ENCODE measurements around the gene CAPS.
"Not testable (repeated sequence)": the region's sequence is repeated elsewhere in the genome, so short reads cannot be mapped to it uniquely, and the experiment has no call there.

The CAPS gene

DNA sequence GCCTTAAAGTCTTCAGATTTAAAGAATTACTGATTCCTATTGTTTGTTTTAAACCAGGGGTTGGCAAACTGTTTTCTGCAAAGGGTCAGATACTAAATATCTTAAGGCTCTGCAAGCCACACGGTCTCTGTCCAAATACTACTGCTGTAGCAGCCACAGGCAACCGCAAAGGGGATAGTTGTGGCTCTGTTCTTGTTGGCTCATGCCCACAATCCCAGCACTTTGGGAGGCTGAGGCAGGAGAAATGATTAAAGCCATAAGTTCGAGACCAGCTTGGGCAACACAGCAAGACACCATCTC is 41.5 kb downstream of the CAPS start:
- no peak for DNase-seq (ENCODE audit: low read depth, low spot score)

DNA sequence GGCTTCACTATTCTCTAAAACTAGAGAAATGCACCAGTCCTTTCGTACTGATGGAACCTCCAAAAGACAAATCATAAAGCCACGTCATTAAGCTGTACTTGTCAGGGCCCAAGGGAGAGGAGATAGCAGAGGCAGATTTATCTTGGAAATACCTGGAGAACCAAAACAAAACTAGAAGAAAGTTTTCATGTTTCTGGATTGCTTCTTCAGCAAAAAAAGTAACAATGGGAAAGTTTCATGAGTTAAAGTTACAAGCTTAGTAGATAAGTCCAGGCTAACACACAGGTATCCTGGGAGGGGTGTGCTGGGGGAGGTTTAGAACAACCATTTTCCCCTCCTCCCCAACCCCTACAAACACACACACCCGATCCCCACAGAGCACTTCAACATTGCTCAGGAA is 42.3 kb downstream of the CAPS start:
- no peak for DNase-seq (ENCODE audit: low read depth, low spot score)

DNA sequence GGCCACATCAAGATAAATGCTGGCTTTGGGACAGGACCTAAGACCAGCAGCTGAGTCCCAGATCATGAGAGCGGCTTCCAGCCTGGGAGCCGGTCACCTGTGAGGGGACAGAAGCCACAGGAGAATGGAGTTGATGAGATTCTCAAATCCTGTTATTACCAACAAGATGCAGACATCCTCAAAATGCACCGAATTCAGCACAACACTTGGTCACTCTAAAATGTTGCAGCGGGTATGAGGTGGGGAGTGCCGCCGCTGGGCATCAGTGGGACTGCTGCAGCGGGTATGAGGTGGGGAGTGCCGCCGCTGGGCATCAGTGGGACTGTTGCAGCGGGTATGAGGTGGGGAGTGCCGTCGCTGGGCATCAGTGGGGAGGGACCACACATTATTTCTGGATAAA is 42.7 kb downstream of the CAPS start:
- no peak for DNase-seq (ENCODE audit: low read depth, low spot score)

DNA sequence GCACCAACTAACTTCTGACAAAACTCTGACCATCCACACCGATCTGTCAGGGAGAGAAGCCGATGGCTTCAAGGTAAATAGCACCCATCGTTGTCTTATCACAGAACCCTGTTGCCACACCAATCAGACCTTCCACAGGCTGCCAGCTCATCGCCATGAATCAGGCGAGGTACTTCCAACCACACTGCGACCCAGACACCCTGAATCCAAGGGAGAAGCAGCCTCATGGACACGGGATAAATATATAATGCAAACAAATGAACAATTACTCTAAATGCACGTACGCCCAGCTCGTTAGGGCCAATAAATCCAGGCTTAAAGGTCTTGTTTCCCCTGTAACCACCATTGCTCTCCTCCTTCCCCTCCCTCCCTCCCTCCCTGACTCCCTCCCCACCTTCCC is 43.1 kb downstream of the CAPS start:
- no peak for DNase-seq (ENCODE audit: low read depth, low spot score)

DNA sequence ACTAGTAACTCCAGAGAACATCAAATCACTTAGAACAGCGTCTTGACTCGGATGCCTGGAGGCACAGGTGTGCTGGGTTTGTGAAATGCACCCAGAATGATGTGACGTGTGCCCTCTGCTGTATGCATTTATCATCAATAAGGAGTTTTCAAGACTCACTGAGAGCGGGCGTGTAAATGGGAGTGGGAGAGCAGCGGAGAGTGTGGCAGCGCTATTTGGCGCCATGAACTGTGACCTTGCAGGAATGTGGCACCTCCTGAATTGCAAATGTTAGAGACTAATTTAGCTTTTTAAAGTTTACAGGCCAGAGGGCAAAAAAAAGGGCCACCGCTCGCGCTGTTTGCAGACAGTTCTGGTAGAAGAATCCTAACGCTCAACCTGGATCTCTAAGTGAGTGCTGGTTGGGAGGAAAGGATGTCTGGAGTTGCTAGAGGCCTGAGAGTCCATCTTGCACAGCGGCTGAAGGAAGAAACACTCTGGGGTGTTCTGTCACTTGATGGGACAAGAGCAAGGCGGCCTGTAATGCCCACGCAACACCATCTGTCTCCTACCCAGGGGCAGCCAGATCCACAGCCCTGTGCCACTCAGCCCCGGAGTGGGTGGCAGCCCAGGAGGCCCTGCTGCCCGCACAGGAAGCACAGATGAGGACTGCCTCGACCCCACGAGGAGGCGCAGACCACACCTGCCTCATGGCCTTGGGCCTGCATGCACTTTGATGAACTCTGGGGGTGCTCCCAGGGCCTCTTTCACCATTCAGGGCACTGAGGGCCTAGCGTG is 44.2 kb downstream of the CAPS start:
- DNase-seq (ENCODE audit: low read depth, low spot score): no peak

DNA sequence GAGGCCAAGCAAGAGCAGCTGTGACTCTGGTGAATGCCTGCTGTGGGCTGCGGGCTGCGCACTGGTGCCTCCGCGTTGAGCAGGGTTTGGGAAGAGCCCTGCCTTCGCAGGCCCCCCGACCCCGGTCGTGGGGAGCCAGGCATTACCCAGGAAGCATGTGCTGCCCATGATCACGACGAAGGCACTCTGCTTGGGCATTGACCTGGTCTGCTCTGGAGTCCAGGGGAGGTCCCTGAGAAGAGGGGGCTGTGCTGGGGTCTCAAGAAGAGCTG is 44.7 kb downstream of the CAPS start:
- DNase-seq (ENCODE audit: low read depth, low spot score): no peak

DNA sequence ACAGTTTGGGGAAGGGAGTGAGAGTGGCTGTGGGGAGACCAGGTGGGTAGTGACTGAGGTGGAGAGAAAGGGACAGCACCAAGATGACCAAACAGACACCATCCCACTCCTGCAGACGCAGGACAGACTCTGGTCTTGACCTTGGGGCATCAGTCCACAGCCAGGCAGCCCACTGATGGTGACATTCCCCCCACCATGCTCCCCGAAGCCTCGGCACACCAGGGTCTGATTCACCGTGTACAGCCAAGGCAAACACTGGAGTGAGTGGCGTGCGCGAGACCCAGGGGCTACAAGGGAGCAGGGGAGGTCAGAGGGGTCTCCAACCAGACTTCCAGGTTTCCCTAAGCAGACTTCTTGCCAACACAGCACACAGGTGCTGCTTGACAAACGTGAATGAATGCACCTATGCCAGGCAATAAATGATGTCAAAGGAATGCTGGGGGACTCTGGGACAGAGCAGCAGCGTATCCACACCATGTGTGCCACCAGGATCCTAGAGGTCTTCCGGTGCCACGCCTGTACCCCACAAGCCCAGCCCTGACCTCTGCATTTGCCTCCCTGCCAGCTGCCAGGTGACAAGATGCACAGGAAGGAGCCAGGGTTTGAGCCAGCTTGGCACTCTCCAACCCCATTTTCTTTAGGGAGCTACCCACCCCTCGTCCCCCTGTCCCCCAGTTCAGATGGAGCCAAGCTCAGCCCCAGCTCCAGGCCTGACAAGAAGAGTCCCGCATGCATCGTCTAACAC is 45.4 kb downstream of the CAPS start:
- DNase-seq (ENCODE audit: low read depth, low spot score): no peak

DNA sequence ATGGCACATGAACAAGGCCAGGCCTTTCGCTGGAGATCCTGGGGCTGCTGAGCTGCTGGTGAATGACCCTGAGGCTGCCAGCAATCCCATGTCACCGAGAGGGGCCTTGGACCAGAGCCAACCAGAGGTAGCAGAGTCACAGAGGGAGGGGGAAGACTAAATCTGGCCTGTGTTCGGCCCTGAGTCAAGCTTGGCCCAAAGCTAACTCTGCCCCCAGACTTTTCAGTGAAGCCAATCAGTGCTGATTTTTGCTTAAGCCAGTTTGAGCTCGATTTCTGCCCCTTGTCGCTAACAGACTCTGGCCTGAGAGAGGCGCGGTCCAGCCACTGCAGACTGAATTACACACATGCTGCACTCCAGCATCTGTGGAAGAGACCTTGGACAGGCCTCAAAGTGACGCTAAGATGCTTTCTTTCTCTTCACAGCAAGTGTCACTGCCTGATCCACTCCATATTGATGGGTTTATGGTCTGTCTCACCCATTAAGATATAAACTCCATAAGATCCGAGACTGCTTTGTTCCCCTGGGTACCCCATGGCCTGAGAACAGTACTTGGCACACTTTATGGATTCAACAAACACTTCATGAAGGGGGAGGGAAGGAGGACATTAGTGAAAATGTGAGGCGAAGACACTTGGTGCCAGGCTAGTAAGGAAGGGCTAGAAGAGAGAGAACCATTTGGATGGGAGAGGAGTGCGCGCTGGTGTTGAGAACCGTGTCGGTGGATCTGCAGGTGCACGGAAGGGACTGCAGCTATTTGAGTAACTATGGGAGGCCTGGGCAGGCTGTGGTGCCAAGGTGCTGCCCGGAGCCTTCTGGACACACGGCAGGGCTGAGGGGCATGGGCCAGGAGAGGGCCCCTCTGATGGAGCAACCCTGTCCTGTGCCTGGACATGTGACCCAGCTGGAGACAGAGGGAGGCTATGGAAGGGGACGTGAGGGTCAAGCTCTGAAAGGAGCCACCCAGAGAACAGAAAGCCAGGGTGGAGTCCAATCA is 46.2 kb downstream of the CAPS start:
- DNase-seq (ENCODE audit: low read depth, low spot score): no peak

DNA sequence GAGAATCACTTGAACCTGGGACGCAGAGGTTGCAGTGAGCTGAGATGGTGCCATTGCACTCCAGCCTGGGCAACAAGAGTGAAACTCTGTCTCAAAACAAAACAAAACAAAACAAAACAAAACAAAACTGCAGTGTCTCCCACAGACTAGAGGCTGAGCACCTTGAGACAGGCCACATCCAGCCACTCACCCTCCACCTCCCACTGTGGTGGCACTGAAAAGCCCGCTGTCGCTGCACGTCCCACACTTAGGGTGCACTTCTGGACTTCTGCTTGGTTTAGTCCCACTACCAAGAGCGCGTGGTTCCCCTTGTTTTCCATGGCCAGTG is 47.6 kb downstream of the CAPS start:
- DNase-seq (ENCODE audit: low read depth, low spot score): not testable (repeated sequence)

DNA sequence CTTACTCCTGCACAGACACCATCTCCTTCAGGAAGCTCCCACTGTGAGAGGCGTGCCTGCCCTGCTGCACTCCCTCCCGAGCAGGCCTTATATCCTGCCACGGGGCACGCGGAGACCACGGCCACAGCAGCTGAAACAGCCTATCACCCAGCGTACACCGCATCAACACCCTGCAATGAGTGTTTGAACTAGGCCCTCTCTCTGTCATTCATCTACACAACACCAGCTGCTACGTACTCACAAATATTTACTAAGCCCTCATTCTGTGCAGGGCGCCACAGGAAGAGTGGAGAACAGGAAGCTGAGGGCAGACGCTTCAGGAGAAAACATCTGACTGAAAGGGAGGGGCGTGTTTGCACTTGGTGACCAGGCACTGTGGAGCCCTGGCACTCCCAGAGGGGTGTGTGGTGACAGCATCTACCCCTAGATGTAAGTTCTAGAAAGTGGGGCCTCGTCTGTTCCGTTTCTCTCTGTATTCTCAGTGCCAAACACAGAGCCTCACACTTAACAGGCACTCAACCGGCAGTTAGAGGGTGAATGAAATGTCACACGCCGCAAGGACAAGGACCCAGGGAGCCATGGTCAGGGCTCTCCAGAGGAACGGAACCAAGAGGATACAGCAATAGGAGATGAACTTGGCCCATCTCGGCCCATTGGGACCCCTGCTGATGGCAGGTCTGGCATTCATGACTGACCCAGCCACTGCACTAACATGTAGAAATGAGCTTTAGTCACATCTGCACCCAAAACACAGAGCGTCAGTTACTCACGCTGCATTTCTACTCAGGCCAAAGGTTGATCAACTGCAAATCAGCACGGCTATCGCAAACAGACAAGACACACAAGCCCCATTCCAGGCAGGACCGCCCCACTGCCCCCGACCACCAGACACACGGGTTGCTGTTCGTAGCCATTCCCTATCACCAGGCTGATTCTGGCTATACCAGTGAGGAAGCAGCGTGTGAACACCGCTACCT is 48.2 kb downstream of the CAPS start:
- DNase-seq (ENCODE audit: low read depth, low spot score): peak; percentile 50

DNA sequence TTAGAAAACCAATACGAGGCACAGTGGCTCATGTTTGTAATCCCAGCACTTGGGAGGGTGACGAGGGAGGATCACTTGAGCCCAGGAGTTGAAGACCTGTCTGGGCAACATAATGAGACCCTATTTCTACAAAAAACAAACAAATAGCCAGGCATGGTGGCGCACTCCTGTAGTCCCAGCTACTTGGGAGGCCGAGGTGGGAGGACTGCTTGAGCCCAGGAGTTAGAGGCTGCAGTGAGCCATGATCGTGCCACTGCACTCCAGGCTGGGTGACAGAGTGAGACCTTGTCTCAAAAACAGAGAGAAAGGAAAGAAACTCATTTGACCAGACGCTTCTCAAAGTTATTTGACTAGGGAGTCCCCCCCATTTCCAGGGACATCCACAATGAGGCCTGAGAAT is 49.2 kb downstream of the CAPS start:
- DNase-seq (ENCODE audit: low read depth, low spot score): not testable (repeated sequence)

DNA sequence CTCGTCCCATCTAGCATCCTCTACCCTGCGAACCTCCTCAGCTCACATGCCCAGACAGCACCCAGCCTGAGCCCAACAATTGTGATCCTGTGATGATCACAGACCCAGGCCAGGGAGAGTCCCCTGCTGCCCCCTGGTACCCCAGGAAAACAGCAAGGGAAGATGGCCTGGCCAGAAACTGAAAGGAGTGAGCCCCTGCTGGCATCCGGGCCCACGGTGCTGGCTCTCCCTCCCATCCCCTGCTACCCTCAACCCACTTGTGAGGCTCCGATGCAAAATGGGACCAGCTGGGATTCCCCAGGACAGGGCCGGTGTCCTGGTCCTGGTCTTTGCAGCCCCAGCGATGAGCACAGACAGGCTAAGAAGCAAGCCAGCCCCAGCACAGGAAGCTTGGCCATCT is 49.8 kb downstream of the CAPS start:
- no peak for DNase-seq (ENCODE audit: low read depth, low spot score)

DNA sequence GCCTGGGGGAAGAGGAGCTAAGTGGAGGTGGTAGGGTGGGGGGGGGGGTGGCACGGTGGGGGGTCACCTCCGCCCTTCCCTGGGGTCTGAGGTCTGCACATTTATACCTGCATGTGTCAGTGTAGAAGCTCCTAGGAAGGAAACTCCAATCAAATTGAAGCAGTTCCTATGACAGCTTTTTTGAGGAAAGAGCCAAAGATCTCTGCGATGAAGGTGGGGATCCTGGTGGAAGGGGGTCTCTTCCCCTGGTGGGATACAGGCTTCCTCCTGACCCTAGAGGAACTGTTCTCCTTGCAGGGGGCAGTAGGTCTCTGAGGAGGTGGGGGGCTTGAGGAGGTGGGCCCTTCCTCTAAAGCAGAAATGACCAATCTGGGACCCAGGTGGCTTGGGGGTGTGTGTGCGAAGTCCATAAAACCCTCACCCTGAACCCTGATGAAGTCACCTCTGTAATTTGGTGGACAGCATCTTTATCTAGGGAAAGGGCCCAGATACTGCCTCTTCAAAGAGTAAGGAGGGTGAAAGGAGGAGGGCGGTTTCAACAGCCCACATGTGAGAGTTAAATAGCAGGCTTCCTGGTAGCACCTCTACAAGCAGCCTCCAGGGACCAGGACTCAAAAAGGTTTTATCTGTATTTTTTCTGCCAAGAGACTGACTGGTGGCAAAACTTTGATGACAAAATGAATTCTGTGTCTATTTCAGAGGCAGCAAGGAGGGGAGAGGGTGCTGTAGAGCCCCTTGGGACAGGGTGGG is 50.9 kb downstream of the CAPS start:
- DNase-seq (ENCODE audit: low read depth, low spot score): no peak
